Ovary (tissue), 3 donors: ENCODE data around the gene DHDH.

Experiments used
- CTCF ChIP-seq, 3 donors: fragments of 450-650 bp in 2 of 3; fragments of 200-600 bp in 1 of 3; IDR thresholded peaks; one replicate each; pipeline versions ENCODE4 v1.5.1 to v1.8.0; 2016 to 2022; ENCODE audit warnings: antibody characterized with exemption in 3 of 3, mild to moderate bottlenecking in 1 of 3
- POLR2A ChIP-seq: fragments of 450-650 bp; IDR thresholded peaks from one replicate; pipeline ENCODE4 v1.6.1; 2017; ENCODE audit warnings: antibody characterized with exemption, mild to moderate bottlenecking, moderate library complexity
- donor health status: DM: no; HTN: no; CAD: no.

- TF ChIP-seq POLR2A: no peak
- TF ChIP-seq CTCF (IDR thresholded peaks at IDR 0.05): no peak
These were observed 43.6 kb downstream of the DHDH start for GRCh38 chr19:48977061-48977460.
